ENCODE measurements around the gene ADCY4. TPM values are rescaled to one million over a fixed set of nuclear protein-coding genes. Genes with fewer than 3 reads are reported as not detected.

The ADCY4 gene
- total RNA-seq, 1 donor from 2014 or later, result 3.3 TPM

DNA sequence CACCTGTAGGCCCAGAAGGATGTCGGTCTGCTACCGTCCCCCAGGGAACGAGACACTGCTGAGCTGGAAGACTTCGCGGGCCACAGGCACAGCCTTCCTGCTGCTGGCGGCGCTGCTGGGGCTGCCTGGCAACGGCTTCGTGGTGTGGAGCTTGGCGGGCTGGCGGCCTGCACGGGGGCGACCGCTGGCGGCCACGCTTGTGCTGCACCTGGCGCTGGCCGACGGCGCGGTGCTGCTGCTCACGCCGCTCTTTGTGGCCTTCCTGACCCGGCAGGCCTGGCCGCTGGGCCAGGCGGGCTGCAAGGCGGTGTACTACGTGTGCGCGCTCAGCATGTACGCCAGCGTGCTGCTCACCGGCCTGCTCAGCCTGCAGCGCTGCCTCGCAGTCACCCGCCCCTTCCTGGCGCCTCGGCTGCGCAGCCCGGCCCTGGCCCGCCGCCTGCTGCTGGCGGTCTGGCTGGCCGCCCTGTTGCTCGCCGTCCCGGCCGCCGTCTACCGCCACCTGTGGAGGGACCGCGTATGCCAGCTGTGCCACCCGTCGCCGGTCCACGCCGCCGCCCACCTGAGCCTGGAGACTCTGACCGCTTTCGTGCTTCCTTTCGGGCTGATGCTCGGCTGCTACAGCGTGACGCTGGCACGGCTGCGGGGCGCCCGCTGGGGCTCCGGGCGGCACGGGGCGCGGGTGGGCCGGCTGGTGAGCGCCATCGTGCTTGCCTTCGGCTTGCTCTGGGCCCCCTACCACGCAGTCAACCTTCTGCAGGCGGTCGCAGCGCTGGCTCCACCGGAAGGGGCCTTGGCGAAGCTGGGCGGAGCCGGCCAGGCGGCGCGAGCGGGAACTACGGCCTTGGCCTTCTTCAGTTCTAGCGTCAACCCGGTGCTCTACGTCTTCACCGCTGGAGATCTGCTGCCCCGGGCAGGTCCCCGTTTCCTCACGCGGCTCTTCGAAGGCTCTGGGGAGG is 23.9 kb downstream of the ADCY4 start, which contains the start of gene LTB4R:
TSS of gene LTB4R (plus strand) at position 857 of the 959 bp plus-strand sequence. CDS start 4,150 bp downstream, outside the sequence.
- Mint-ChIP-seq H3K27ac (ENCODE audit: unreplicated experiment) (no peak within 1 kb of the TSS), H3K27me3 (ENCODE audit: low read depth) (no peaks in the 10 kb centered on the region), H3K9me3 (ENCODE audit: low read depth) (no peaks in the 10 kb centered on the region), H3K4me3 (ENCODE audit: unreplicated experiment) (no peak within 1 kb of the TSS), H3K36me3 (ENCODE audit: low read depth) (peaks cover 8% of the 10 kb centered on the region), H3K4me1 (ENCODE audit: low read depth) (peaks cover 6% of the 10 kb centered on the region)
- TF ChIP-seq, protein P1, sequence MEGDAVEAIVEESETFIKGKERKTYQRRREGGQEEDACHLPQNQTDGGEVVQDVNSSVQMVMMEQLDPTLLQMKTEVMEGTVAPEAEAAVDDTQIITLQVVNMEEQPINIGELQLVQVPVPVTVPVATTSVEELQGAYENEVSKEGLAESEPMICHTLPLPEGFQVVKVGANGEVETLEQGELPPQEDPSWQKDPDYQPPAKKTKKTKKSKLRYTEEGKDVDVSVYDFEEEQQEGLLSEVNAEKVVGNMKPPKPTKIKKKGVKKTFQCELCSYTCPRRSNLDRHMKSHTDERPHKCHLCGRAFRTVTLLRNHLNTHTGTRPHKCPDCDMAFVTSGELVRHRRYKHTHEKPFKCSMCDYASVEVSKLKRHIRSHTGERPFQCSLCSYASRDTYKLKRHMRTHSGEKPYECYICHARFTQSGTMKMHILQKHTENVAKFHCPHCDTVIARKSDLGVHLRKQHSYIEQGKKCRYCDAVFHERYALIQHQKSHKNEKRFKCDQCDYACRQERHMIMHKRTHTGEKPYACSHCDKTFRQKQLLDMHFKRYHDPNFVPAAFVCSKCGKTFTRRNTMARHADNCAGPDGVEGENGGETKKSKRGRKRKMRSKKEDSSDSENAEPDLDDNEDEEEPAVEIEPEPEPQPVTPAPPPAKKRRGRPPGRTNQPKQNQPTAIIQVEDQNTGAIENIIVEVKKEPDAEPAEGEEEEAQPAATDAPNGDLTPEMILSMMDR (IDR thresholded peaks at IDR 0.05), result no peak
- DNase-seq (ENCODE audit: low spot score), result no peak

DNA sequence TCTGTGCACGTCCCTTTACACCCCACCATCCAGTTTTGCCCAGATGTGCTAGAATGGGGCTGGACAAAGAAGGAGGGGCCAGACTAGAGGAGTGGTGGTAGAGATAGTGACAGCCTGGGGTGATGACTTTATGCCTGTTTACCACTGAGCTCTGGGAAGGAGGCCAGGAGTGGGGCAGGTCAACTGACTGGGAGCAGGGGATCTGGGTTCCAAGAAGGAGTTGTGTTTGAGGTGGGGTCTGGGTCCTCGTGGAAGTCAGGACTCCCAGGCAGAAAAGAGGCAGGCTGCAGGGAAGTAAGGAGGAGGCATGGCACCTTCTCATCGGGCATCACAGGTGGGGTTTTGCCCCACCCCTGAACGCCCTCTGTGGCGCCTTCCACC is 24.6 kb downstream of the ADCY4 start:
- H3K9me3 Mint-ChIP-seq (ENCODE audit: low read depth), result no peaks in the 10 kb centered on the region
- no peaks in the 10 kb centered on the region for H3K27me3 Mint-ChIP-seq (ENCODE audit: low read depth)
- peaks cover 12% of the 10 kb centered on the region for H3K36me3 Mint-ChIP-seq (ENCODE audit: low read depth)
- H3K4me1 Mint-ChIP-seq (ENCODE audit: low read depth), result peaks cover 6% of the 10 kb centered on the region
- no peak for DNase-seq (ENCODE audit: low spot score)
- H3K27ac Mint-ChIP-seq (ENCODE audit: unreplicated experiment), result no peak overlapping the region
- TF ChIP-seq, protein P1 (IDR thresholded peaks at IDR 0.05), result no peak
- H3K4me3 Mint-ChIP-seq (ENCODE audit: unreplicated experiment), result no peak overlapping the region

DNA sequence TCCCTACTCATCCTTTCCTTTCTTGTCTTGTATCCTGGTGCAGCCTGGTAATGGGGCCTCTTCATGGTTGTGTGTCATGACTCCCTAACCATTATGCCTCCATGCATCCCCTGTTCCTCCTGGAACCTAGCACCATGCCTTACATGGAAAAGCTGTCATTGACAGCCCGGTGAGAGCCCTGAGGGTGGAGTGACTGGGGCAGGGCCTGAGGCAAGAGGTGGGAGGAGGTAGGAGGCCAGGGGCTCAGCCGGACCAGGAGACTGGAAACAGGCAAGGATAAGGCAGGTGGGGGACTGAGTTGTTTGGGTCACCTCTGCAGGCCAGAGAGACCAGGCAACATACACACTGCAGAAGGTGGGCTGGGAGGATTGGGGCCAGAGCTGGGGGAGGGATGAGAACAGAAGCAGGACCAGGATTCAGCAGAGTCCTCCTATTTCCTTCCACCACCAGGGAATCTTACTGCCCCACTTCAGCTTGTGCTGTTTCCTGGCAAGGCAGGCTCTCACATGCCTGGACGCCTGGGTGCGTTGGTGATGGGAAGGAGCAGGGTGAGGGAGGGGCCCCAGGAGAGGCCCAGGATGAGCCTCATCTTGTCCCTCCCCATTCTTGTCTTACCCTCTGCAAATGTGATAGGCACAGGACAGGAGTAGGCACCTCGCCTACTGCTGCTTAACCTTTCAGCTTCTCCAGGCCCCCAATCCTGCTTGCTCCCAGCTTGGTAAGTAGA is 25.2 kb downstream of the ADCY4 start, which contains the start of gene LTB4R2:
TSS of gene LTB4R2 (plus strand) at position 603 of the 727 bp plus-strand sequence. CDS start 525 bp downstream, outside the sequence.
- H3K4me3 Mint-ChIP-seq (ENCODE audit: unreplicated experiment), result no peak within 1 kb of the TSS
- no peak within 1 kb of the TSS for H3K27ac Mint-ChIP-seq (ENCODE audit: unreplicated experiment)
- H3K36me3 Mint-ChIP-seq (ENCODE audit: low read depth), result peaks cover 18% of the 10 kb centered on the region
- peaks cover 6% of the 10 kb centered on the region for H3K4me1 Mint-ChIP-seq (ENCODE audit: low read depth)
- TF ChIP-seq, protein P1 (IDR thresholded peaks at IDR 0.05), result no peak
- H3K27me3 Mint-ChIP-seq (ENCODE audit: low read depth), result no peaks in the 10 kb centered on the region
- DNase-seq (ENCODE audit: low spot score), result no peak
- H3K9me3 Mint-ChIP-seq (ENCODE audit: low read depth), result no peaks in the 10 kb centered on the region

DNA sequence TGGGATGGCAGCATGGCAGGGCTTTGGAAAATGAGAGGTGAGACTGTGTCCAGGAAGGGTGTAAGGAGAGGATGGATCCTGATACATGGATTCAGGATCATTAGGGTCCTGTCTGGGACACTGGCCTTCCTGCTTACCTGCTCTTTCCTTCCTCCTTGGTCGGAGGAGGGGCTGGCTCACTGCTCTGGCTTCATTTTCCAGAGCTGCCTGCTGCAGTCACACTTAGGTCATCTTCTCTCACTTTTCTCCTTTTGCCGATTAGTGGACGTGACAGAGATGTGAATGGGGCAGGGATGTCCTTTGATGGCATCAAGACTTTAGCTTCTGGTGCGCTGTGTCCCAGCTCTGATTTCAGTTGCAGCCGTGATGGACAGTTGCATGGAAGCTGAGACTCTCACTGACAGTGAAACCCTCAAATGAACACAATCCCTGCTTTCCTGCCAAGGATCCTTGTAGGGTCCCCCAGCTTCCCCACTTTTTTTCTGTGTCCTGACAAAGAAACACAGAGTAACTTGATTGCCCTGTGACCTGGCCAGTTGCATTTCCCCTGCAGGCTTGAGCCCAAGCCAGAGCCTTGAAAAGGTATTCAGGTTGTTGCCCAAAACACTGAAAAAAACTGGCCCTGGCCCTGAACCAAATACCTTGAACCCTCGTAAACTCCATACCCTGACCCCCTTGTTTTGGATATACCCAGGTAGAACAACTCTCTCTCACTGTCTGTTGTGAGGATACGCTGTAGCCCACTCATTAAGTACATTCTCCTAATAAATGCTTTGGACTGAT is 26.3 kb downstream of the ADCY4 start:
- Mint-ChIP-seq H3K36me3 (ENCODE audit: low read depth) (peaks cover 25% of the 10 kb centered on the region), H3K9me3 (ENCODE audit: low read depth) (no peaks in the 10 kb centered on the region), H3K4me1 (ENCODE audit: low read depth) (peaks cover 6% of the 10 kb centered on the region), H3K27ac (ENCODE audit: unreplicated experiment) (peak overlapping the region; percentile 8), H3K27me3 (ENCODE audit: low read depth) (no peaks in the 10 kb centered on the region), H3K4me3 (ENCODE audit: unreplicated experiment) (no peak overlapping the region)
- TF ChIP-seq, protein P1 (IDR thresholded peaks at IDR 0.05), result peak; percentile 35
- no peak for DNase-seq (ENCODE audit: low spot score)

All from chondrocyte (in vitro differentiated cells).